NCI-H2107 treated with DMSO at 0.1 percent for 48 hours (cell line): ENCODE data around the gene IP6K1.
"Not testable (repeated sequence)": the region's sequence is repeated elsewhere in the genome, so short reads cannot be mapped to it uniquely, and the experiment has no call there.

Source experiments
- DNase-seq: peaks from one replicate; lab custom pipeline; 2025; ENCODE audit not compliant: unreplicated experiment; lab: John Stamatoyannopoulos, UW

IP6K1 gene

DNA sequence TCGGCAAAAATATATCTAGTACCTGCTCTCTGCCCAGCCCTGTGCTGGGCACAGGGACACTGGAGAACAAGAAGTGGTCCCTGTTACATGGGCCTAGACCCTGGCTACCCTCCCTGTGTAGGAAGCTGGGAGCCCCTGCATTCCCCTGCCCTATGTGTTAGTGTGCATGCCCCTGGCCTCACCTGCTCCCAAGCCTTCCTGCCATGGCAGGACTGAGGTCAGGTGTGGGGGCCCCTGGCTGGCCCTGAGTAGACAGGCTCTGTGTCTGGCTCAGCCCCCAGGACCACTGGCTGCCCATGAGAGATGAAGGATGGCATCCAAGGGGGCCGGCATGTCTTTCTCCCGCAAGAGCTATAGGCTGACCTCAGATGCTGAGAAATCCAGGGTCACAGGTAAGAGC is 95.5 kb downstream of the IP6K1 start:
- not testable (repeated sequence) for DNase-seq

GRCh38 chr3:49689908-49690624 is 96.3 kb downstream of the IP6K1 start:
- DNase-seq = not testable (repeated sequence)

GRCh38 chr3:49689046-49689907 is 97.1 kb downstream of the IP6K1 start, which contains the start of the genes MST1 and RNF123:
Gene MST1, minus strand, starts transcription at chr3:49689474. Its CDS starts 783 bp downstream, at chr3:49688691.
Gene RNF123, plus strand, starts transcription at chr3:49689557. Its CDS starts 1,609 bp downstream, at chr3:49691166.
- no peak for DNase-seq

DNA sequence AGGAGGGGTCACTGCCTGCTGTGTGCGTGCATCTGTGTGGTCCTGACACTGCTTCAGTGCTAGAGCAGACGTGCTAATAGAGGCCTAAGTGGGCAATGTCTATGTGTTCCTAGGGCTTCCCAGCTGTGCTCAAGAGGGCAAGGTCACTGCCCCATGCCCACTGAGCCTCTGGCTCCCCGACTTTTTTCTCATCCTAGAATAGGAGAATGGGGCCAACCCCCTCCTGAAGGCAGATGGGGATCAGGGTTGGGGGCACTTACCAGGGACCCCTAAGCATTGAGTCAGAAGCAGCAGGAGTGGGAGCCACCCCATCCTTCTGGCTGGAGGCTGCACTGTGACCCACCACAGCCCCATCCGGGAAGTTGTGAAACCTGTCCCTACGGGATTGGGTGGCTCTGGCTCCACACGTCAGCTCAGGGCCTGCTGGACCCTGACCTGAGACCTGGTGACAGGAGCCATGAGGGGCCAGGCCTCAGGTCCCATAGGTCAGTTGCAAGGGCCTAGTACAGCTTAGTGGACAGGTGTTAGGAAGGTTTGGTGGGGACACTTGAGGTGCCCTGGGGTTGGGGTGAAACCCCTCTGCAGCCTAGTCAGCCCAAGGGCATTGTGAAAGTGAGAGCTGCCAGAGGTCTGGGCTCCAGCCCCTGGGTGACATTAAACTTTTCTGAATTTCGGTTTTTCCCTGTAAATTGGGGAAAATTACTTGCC is 97.8 kb downstream of the IP6K1 start:
- DNase-seq = not testable (repeated sequence)

GRCh38 chr3:49687424-49687795 is 98.9 kb downstream of the IP6K1 start:
- DNase-seq = not testable (repeated sequence)

DNA sequence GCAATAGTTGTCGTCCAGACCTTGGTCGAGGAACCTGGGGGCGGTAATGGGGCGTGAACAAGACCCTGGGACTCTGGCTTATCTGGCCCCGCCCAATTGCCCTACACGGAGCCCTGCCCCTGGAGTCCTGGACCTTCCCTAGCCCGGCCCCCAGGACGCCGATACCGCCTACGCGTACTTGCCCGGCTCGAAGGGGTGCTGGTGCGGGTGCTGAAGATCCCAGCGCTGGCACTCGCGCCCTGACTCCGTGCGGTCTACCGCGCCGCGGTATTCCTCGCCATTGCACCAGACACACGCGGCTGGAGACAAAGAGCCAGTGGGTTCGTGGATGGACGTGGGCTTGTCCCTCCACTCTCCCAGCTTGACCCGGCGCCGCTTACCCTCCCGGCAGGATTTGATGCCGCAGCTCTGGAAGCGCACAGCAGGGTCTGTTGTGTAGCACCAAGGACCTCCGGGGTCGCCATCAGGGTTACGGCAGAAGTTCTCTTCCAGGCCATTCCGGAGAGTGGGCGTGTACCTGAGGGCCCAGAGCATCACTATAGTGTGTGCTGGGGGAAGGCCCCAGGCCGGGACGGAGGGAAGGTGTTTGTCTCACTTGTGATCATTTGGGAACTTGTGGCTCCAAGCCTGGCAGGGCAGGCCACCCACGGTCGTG is 99.4 kb downstream of the IP6K1 start:
- not testable (repeated sequence) for DNase-seq

- not testable (repeated sequence) for DNase-seq
Measured at GRCh38 chr3:49686346-49686745, 100.0 kb downstream of the IP6K1 start.

DNA sequence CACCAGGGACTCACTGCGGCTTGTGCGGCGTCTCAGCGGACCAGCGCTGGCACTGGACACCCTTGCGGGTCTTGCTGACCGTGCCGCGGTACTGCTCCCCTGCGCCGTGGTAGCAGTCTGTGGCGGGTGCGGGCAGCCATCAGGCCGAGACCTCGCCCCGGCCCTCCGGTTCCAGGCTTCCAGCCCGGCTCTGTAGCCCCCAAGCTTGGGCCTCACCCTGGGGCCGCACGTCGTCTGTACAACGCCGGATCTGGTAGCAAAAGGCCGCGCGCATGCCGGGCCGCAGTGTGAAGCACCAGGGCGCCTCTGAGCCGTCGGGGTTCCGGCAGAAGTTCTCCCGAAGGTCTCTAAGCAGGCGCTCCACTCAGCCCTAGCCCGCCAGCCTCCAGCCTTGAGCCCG is 100.5 kb downstream of the IP6K1 start:
- not testable (repeated sequence) for DNase-seq

GRCh38 chr3:49685103-49685502 is 101.2 kb downstream of the IP6K1 start:
- not testable (repeated sequence) for DNase-seq

GRCh38 chr3:49684453-49684852 is 101.9 kb downstream of the IP6K1 start:
- DNase-seq = not testable (repeated sequence)

GRCh38 chr3:49683162-49683561 is 103.2 kb downstream of the IP6K1 start:
- DNase-seq = no peak

- DNase-seq = no peak
Measured at GRCh38 chr3:49681543-49681942, 104.8 kb downstream of the IP6K1 start.

GRCh38 chr3:49681232-49681522 is 105.2 kb downstream of the IP6K1 start:
- DNase-seq = no peak

DNA sequence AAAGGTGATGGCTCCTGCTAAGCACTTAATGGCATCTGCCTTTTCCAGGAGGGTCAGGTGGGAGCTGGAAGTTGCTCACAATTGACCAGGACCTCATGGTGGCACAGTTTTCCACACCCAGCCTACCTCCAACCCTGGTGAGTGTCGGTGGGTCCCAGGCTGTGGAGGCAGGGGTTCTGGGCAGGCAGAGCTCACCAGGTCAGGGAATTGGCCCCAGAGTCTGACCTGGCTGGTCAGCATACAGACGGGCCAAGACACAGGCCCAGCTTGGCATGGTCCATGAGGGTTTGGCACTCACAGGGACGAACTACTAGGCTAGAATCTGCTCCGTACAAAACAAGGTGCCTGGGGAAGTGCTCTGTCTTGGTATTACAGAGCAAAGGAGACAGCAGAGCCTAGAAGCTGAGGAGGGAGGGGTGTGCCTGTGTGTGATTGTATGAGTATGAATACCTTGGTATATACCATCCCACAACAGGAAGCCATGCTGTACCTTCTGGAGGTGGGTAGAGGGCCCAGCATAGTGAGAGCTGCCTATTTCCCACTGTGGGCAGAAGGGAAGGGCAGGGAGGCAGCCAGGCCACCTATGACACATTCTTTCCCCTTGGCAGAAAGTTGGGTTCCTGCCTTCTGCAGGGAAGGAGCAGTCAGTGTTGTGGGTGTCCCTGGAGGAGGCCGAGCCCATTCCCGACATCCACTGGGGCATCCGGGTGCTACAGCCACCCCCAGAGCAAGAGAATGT is 105.7 kb downstream of the IP6K1 start:
- no peak for DNase-seq

GRCh38 chr3:49675912-49676311 is 110.4 kb downstream of the IP6K1 start:
- DNase-seq = no peak

- no peak for DNase-seq
Measured at GRCh38 chr3:49674497-49674983, 111.8 kb downstream of the IP6K1 start.
